NCI-H2107 treated with DMSO at 0.1 percent for 48 hours (cell line): ENCODE measurements around the gene CYP2E1.
"Not testable (repeated sequence)": the region's sequence is repeated elsewhere in the genome, so short reads cannot be mapped to it uniquely, and the experiment has no call there.

Source experiments
- DNase-seq: peaks from one replicate; lab custom pipeline; 2025; ENCODE audit not compliant: unreplicated experiment; lab: John Stamatoyannopoulos, UW

The CYP2E1 gene

DNA sequence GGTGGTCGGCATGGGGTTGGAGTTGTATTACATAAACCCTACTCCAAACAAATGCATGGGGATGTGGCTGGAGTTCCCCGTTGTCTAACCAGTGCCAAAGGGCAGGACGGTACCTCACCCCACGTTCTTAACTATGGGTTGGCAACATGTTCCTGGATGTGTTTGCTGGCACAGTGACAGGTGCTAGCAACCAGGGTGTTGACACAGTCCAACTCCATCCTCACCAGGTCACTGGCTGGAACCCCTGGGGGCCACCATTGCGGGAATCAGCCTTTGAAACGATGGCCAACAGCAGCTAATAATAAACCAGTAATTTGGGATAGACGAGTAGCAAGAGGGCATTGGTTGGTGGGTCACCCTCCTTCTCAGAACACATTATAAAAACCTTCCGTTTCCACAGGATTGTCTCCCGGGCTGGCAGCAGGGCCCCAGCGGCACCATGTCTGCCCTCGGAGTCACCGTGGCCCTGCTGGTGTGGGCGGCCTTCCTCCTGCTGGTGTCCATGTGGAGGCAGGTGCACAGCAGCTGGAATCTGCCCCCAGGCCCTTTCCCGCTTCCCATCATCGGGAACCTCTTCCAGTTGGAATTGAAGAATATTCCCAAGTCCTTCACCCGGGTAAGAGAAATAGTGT lies at the start of gene CYP2E1:
Gene CYP2E1 (plus strand): TSS at position 407 of the 632 bp plus-strand sequence. CDS start 33 bp downstream, at position 440.
- no peak for DNase-seq

DNA sequence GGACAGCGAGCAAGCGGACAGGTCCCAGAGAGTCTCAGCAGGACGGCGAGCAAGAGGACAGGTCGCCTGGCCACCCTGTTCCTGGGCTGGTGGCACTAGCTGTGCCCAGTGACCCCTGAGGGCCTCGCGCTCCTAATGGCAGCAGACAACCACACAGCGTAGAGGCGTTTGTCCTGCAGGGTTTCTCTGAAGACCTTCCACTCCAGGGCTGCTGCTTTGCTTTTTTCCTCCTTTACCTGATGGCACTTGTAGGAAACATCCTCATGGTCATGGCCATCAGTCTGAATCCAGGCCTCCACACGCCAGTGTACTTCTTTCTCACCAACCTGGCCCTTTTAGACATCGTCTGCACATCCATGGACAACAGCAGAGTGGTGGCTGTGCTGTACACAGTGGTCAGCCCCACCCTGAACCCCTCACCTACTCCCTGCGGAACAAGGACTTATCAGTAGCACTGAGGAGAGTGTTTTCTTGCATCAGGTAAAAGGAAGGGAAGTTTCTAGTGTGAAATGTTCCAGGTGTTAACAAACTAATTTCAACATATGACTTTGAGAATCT lies 46.0 kb upstream of the CYP2E1 start:
- no peak for DNase-seq

GRCh38 chr10:133481657-133482056 lies 45.5 kb upstream of the CYP2E1 start:
- DNase-seq = no peak

DNA sequence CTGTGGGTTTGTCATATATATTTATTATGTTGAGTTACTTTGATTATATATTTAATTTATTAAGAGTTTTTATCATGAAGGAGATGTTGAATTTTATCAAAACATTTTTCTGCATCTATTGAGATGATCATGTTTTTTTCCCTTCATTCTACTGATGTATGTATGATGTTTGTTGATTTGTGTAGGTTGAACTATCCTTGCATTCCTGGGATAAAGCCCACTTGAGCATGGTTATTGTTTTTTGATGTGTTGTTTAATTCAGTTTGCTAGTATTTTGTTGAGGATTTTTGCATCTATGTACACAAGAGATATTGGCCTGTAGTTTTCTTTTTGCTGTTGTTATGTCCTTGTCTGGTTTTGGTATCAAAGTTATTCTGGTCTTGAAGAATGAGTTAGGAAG lies 42.3 kb upstream of the CYP2E1 start:
- DNase-seq = no peak

DNA sequence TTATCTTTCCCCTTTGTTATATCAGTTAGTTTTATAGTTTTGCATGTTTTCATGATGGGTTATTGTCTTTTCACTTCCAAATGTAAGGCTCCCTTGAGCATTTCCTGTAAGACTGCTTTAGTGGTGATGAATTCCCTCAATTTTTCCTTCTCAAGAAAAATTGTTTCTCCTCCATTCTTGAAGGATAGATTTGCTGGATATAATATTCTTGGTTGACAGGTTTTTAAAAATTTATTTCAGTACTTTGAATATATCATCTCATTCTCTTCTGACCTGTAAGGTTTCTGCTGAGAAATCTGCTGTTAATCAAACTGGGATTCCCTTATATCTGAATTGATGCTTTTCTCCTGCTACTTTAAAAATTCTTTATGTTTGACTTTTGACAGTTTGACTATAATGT lies 40.1 kb upstream of the CYP2E1 start:
- no peak for DNase-seq

GRCh38 chr10:133488354-133488753 lies 38.8 kb upstream of the CYP2E1 start:
- no peak for DNase-seq

GRCh38 chr10:133489816-133490588 lies 37.2 kb upstream of the CYP2E1 start:
- DNase-seq = no peak

DNA sequence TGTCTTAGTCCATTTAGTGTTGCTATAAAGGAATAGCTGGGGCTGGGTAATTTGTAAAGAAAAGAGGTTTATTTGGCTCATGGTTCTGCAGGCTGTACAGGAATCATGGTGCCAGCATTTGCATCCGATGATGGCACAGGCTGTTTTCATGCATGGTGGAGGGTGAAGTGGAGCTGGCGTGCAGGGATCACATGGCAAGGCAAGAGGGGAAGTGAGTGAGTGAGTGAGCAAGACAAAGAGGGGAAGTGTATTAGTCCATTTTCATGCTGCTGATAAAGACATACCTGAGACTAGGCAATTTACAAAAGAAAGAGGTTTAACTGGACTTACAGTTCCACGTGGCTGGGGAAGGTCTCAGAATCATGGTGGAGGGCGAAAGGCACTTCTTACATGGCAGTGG lies 33.6 kb upstream of the CYP2E1 start:
- not testable (repeated sequence) for DNase-seq

GRCh38 chr10:133497363-133497762 lies 29.8 kb upstream of the CYP2E1 start:
- not testable (repeated sequence) for DNase-seq

DNA sequence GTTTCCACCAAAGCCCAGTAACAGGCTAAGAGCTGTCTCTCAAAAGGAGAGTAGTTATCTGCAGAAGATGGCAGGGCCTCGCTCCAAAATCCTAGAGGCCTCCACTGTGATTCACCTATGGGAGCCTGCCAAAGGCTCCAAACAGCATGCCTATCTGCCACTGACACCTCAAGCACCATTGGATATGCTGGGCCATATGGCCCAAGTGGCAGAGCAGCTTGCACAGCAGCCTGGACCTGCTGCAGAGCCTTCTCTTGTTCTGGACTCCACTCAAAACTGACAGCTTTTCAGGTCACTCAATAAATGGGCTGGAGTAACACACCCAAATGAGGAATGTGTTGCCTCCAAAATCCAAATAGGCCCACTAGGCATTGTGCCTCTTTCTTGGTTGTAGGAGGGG lies 28.0 kb upstream of the CYP2E1 start:
- DNase-seq = not testable (repeated sequence)

- not testable (repeated sequence) for DNase-seq
These were observed 26.3 kb upstream of the CYP2E1 start for GRCh38 chr10:133500897-133501296.

GRCh38 chr10:133509700-133510099 lies 17.5 kb upstream of the CYP2E1 start:
- no peak for DNase-seq

DNA sequence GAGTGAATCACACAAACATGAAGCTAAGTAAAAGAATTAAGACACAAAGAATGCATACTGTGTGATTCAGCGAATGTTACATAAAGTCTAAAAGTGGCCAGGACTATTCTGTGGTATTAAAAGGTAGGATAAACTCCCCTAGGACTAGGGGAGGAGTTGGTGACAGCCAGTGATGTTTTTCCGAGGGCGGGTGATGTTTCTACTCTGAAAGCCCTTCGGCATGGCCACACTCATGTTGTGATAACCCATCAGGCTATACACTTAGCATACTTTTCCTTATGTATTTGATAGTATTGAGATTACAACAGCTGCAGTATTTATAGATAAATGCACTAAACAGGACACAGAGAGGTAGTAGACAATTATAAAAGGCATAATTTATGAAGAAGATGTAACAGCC lies 15.8 kb upstream of the CYP2E1 start:
- no peak for DNase-seq

DNA sequence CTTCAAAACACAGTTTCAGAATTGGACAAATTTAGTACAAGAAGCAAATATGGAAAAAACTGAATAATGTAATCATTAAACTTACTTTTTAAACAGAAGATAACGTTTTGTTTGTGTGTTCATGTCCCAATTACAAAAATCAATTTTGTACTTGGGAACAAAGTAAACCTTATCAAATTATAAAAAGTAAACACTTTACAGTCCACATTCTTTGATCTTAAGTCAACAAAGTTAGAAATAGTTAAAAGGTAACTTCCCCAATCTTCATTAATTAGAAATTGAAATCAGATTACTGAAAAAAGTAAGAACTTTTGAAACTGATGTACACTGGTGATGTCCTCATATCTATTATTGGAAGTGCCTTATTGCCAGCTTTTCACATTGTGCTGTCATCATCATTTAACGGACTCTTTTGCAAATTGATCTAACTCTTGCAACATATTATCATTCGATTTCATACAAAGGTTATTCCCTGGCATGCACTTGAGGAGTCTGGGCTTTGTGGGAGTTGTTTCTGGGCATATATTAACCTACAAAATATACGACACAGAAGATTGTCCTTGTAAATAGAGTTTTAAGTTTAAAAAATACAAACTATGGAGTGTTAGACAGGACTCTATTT lies 15.1 kb upstream of the CYP2E1 start:
- DNase-seq = no peak

- no peak for DNase-seq
These were observed 11.7 kb upstream of the CYP2E1 start for GRCh38 chr10:133515471-133515870.

DNA sequence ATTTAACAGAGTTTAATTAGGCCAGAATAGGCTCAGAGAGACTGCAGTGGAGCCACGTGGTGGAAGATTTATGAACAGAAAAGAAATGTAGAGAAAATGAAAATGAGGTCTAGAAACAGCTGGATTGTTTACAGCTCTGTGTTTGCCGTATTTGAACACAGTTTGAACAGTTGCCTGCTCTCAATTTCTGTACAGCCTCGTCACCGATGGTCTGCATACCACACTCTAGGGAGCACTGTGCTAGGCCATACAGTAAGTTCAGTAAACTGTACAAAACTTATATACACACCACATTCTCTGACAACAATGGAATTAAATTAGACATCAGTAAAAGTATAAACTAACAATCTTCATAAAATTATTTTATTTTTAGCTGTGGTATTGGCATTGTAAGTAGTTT lies 11.1 kb upstream of the CYP2E1 start:
- DNase-seq = no peak

GRCh38 chr10:133518517-133518916 lies 8.6 kb upstream of the CYP2E1 start:
- DNase-seq = not testable (repeated sequence)

DNA sequence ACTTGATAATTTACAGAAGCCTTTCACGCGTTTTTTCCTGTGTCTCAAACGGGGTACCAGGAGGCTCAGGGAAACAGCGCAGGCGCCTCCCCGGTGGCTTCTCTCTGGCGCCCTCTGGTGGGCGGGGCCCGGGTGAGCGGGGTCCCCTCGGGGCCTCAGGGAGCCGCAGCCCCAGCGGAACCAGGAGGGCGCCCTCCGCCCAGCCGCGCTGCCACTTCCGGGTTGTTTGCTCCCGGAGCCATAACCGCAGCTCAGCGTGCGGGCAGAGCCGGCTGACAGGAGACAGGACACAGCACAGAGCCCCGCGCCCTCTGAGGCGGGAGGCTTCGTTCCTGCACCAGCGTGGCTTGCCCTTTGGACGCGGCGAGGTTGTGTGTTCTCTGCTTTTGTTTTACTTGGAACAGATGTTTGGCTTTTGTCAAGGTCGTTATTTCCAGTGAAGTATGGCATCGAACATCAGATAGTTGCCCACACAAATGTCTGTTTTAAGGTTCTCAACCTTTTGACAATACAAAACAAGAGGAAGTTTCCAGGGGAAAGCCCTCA lies 6.9 kb upstream of the CYP2E1 start:
- no peak for DNase-seq

GRCh38 chr10:133523631-133524203 lies 3.4 kb upstream of the CYP2E1 start:
- DNase-seq = no peak

DNA sequence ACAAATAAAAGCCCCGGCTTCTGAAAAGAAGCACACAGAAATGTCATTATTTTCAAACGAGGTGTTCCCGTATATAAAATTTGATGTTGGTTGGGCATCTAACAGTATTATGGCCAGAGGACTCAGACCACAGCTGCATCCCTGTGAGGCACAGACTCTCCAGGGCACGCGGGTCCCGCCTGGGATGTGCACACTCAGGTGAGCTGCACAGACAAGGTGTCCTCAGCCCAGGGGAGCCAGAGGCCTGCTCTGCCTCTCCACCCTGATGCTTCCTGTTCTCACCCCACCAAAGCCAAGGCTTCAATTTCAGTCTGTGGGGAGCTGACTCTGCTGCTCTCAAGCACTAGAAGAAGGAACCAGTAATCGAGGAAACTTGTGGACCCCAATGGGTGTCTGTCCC lies 1.7 kb upstream of the CYP2E1 start:
- DNase-seq = no peak

DNA sequence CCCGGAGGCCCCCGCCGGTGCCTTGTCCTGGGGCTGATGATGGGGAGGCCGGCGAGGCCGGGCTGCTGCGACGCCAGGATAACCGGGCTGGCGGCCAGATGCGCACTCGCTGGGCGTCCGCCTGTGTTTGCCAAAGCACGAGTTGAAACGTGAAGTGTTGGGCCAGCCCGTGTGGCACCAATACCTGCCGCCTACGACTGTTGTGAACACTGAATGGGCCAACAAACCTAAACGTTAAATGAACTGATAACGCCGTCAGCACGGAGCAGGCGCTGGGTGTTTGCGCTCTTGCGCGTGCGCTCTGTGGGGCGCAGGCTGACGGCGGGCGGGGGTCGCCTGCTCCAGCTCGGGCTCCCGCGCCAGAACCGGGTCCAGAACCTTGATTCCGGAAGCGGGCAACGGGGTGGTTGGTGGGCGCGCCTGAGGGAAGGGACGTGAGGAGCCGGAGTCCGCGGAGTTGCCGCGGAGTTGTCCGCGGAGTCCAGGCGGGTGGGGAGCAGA lies 658 bp downstream of the CYP2E1 start:
- no peak for DNase-seq
